KBM-7 (cell line): ENCODE results near the gene GPHN.
A peak's percentile ranks its signal among the peaks of the same experiment; 100 is the strongest.
"Not testable (repeated sequence)": the region's sequence is repeated elsewhere in the genome, so short reads cannot be mapped to it uniquely, and the experiment has no call there.

Source experiments
- DNase-seq: peaks from one replicate; pipeline ENCODE4 v3.0.0-alpha.2; 2015
- in situ Hi-C: fragments of 300-500 bp; cut with MboI; formaldehyde crosslinking; loops from 2 replicates; pipeline ENCODE4 v1.14.3; 2020; ENCODE audit warnings: low sequenced_read_pairs, low pct_unique_long_range_greater_than_20kb, mixed read lengths

The GPHN gene

GRCh38 chr14:66979101-66979974 is 471.4 kb downstream of the GPHN start:
- in situ Hi-C loops = no loop called here
- no peak for DNase-seq

- in situ Hi-C loops = no loop called here
- no peak for DNase-seq
These were observed 474.3 kb downstream of the GPHN start for GRCh38 chr14:66982247-66982646.

GRCh38 chr14:66992776-66993175 is 484.8 kb downstream of the GPHN start:
- in situ Hi-C loops = no loop called here
- no peak for DNase-seq

- DNase-seq = no peak
- in situ Hi-C loops = no loop called here
These were observed 485.6 kb downstream of the GPHN start for GRCh38 chr14:66993512-66993911.

- in situ Hi-C loops = no loop called here
- no peak for DNase-seq
These were observed 490.1 kb downstream of the GPHN start for GRCh38 chr14:66998013-66998412.

- DNase-seq = no peak
- in situ Hi-C loops = no loop called here
These were observed 492.0 kb downstream of the GPHN start for GRCh38 chr14:66999978-67000377.

GRCh38 chr14:67002994-67003753 is 495.2 kb downstream of the GPHN start:
- in situ Hi-C loops = no loop called here
- DNase-seq = no peak

- DNase-seq = no peak
These were observed 496.6 kb downstream of the GPHN start for GRCh38 chr14:67004521-67004920.

GRCh38 chr14:67010602-67011001 is 502.7 kb downstream of the GPHN start:
- DNase-seq = peak; percentile 35
- in situ Hi-C loops = no loop called here

More at GRCh38 chr14:67004521-67004920, 496.6 kb downstream of the GPHN start:
- in situ Hi-C loops = no loop called here

- DNase-seq = no peak
- in situ Hi-C loops = no loop called here
These were observed 508.9 kb downstream of the GPHN start for GRCh38 chr14:67016856-67017255.

- in situ Hi-C loops = no loop called here
These were observed 510.8 kb downstream of the GPHN start for GRCh38 chr14:67018720-67019119.

GRCh38 chr14:67019796-67020195 is 511.8 kb downstream of the GPHN start:
- in situ Hi-C loops = no loop called here
- no peak for DNase-seq

More at GRCh38 chr14:67018720-67019119, 510.8 kb downstream of the GPHN start:
- DNase-seq = peak; percentile 17

- in situ Hi-C loops = no loop called here
- no peak for DNase-seq
These were observed 524.2 kb downstream of the GPHN start for GRCh38 chr14:67031920-67032774.

- DNase-seq = no peak
- in situ Hi-C loops = no loop called here
These were observed 537.5 kb downstream of the GPHN start for GRCh38 chr14:67045440-67045839.

GRCh38 chr14:67050896-67051295 is 542.9 kb downstream of the GPHN start:
- no peak for DNase-seq
- in situ Hi-C loops = no loop called here

GRCh38 chr14:67056684-67057083 is 548.7 kb downstream of the GPHN start:
- in situ Hi-C loops = no loop called here
- DNase-seq = no peak

- in situ Hi-C loops = no loop called here
- DNase-seq = no peak
These were observed 551.6 kb downstream of the GPHN start for GRCh38 chr14:67059596-67059995.

- in situ Hi-C loops = no loop called here
These were observed 552.6 kb downstream of the GPHN start for GRCh38 chr14:67060546-67060945.

GRCh38 chr14:67067070-67067814 is 559.3 kb downstream of the GPHN start:
- in situ Hi-C loops, DNase-seq: not testable (repeated sequence)

More at GRCh38 chr14:67060546-67060945, 552.6 kb downstream of the GPHN start:
- DNase-seq = no peak
